Endometrium (tissue), 2 donors: Measurements from ENCODE around the gene ROBO1.
A peak's percentile ranks its signal among the peaks of the same experiment; 100 is the strongest.

Source experiments
- FAIRE-seq: peaks from 2 replicates; lab custom pipeline; 2012; peaks lifted over from hg19 to GRCh38; lab: Jason Lieb, UNC
- donor health status: control.
- donor health status: control.

ROBO1 gene

DNA sequence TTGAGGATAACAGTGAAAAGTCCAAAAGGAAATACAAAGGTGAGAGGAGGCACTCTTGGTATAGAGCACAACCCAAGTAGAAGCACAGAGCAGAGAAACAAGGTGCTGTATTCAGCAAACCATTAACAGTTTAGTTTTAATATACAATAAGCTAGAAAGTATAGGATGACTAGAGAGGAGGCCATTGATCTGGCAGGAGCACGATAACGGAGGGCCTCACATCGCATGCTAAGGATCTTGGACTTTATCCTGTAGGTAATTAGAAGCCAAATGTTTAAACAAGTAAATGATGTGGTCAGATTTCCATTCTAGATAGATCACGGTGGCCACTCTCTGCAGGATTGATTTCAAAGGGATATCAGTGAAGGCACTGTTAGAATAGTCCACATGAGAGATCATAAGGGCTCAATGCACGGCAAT is 935.0 kb downstream of the ROBO1 start:
- FAIRE-seq = no peak

DNA sequence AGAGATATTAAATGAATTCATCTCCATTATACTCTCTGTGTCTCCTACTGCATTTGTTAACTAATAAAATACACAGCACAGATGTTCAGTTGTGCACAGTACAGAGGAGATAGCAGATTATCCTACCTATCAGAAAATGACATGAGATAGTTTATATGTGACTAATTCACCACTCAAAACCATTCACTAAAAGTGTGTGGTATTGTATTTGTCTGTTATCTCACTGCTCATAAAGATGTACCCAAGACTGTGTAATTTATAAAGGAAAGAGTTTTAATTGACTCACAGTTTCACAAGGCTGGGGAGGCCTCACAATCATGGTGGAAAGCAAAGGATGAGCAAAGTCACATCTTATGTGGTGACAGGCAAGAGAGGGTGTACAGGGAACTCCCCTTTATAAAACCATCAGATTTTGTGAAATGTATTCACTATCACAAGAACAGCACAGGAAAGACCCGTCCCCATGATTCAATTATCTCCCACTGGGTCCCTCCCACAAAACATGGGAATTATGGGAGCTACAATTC is 936.3 kb downstream of the ROBO1 start:
- no peak for FAIRE-seq

DNA sequence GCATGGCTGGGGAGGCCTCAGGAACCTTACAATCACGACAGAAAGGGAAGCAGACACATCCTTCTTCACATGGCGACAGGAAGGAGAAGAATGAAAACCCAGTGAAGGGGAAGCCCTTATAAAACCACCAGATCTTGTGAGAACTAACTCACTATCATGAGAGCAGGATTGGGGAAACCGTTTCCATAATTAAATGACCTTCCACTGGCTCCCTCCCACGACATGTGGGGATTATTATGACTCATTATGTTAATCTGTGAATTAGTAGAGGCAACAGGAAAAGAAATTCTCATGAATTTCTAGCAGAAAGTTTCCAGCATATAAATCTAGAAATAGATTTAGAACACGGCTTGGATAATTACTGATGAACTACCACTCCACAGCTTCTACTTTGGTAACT is 937.3 kb downstream of the ROBO1 start:
- no peak for FAIRE-seq

DNA sequence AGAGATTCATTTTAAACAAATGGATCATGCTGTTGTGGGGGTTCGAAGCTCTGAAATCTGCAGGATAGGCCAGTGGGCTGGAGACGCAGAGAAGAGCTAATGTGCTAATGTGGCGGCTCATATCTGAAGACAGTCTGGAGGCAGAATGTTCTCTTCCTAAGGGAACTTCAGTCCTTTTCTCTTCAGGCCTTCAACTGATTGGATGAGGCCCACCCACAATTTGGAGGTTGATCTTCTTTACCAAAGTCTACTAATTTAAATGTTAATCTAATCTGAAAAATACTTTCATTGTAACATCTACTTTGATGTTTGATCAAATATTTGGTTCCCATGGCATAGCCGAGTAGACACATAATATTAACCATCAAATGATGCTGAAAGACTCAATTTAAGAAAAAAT is 940.2 kb downstream of the ROBO1 start:
- FAIRE-seq = no peak

DNA sequence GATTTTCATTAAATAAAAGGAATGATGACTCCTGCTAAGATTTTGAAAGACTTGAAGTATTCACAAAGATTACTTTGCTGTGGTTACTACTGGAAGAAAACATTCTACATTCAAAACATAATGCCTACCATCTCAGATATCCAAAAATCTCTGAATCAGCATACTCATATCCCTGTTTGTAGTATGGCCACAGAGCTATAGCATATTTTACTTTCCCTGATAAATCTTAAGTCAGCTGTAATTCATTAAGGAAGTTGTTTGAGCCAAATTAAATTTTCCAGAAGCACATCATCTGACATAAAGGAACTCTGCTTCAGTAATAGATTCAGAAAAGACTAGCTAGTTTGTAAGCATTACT is 942.0 kb downstream of the ROBO1 start:
- FAIRE-seq = no peak

DNA sequence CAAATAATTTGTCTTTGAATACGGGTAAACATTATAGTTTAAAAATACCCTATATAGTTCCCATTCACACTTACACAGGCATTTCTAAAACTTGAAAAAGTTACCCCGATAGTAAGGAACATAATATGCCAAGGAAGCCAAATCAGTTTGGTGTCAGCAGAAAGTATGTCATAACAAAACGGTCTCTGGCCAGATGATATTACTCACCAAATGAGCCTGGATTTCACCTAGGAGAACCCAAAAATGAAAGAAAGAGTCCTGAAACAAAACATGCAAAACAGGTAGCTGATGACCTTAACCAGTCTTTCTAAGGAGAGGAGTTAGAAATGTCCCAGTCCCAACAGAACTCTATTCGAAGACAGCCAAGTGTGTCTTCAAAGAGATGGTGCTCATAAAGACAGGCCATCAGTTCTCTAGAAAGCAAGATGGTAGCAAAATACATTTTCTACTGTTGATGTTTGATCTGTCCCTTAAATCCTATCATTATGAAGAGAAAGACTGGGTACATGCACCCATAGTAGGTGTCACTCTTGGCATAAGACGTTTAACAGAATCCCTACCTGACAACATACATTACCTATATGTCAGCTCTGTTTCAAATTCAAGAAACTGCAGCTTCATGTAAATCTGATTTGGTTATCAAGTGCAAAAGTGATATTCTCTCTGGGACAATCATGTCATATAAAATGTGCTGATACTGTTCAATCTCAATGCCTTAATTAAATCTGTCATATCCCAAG is 942.5 kb downstream of the ROBO1 start:
- FAIRE-seq = no peak

DNA sequence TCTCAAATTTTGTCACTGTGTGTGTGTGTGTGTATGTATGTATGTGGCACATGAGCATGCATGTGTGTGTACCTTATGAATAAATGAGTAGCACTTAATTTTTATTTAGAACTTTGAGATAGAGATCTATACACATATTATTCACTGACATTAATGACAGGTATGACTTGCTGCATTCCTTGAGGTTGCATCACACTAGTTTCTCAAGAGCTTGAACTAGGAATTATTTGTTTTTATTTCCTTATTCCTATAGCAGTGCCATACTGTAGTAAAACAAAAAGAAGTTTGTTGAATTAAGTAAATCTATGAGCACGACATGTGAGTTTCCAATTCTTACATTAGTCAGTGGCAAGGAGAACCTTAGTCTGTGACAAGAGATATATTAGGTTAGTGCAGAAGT is 943.9 kb downstream of the ROBO1 start:
- no peak for FAIRE-seq

DNA sequence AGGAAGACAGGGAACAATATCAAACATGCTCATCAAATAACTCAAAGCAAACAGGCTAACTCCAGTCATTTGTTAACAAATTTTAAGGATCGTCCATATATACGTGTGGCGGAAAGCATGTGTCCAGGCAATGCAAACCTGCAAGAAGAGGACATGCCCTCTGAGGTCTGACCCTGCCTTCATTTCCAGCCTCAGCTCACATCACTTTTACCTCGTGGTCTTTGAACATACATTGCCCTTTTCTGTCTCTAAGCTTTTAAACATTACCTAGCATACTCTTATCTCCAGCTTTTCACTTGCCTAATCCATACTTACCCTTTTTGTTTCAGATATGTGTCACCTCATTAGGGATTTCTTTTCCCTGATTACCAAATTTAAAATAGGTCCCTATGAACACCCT is 944.4 kb downstream of the ROBO1 start:
- no peak for FAIRE-seq

DNA sequence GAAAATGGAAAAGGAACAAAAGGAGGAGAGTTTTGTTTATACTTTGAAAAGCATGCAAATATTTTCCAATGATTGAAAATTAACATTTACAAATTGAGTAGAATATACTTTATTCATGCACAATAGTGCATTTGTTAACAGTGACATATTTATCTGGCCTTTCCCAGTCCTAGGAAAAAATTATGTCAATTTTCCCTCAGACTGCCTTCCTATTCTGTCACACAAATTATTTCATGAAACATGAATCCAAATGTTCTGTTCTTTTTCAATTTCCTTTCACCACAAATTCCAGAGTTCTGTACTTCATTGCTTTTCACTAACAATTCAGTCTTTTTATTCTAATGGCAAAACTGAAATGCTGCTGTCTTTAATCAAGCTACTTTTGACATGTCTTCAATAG is 945.1 kb downstream of the ROBO1 start:
- no peak for FAIRE-seq

DNA sequence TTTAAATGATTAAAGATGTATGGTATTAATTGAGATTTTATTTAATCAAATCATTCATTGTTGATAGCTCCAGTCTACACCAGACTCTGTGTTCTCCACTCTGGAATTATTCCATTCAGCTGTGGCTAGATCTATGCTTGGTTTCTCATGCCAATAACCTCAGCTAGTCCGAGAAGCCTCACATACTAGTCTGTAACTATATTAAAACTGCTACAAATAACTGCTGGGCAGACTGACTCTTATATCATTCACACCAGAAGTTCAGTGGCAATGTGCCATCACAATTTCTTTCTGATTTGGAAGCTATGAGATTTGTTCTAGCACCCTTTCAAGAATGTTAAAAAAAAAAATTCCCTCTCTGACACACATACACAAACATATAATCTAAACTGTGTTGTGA is 947.3 kb downstream of the ROBO1 start:
- no peak for FAIRE-seq

DNA sequence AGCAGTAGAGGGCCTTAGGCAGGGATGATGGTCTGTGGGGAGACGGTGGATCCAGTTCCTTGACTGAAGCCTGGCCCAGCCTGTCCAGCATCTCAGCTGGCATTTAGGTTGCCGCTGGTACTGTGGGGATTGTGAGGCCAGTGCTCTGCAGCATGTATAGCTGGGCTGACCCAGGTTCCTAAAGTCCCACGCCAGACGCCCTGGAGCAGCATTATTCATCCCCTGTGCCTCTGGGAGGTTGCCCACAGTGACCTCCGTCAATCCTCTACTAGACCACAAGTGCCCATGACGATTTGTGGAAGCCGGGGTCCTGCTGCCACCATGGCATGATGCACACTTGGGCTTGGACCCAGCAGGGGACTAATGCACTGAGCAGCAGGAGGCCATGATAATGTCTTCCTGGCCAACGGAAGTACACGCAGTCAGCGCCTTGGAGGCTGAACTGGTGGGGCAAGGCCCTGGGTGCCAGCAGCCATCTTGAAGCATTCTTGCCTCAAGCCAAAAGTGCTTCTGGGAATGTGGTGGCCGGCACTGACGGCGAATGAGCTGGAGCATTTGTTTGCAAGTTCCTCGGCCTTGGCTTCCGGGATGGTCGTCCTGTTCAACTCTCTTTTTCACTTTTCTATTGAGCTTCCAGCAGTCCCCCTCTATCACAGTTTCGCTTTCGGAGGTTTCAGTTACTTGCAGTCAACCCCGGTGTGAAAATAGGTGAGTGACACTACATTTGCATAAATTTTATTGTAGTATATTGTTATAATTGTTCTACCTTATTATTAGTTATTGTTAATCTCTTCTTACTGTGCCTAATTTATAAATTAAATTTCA is 949.4 kb downstream of the ROBO1 start:
- FAIRE-seq = no peak

DNA sequence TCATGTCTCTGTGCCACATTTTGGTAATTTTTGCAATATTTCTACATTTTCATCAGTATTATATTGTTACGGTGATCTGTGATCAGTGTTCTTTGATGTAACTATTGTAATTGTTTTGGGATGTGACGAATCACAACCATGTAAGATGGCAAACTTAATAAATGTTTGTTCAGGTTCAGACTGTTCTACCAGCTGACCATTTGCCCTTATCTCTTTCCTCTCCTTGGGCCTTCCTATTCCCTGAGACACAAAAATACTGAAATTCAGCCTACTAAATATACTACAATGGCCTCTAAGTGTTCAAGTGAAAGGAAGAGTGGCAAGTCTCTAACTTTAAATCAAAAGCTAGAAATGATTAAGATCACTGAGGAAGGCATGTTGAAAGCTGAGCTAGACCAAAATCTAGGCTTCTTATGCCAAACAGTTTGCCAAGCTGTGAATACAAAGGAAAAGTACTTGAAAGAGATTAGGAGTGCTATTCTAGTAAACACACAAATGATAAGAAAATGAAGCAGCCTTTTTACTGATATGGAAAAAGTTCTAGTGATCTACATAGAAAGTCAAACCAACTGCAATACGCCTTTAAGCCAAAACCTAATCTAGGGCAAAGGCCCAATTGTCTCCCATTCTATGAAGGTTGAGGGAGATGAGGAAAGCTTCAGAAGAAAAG is 952.8 kb downstream of the ROBO1 start:
- no peak for FAIRE-seq

DNA sequence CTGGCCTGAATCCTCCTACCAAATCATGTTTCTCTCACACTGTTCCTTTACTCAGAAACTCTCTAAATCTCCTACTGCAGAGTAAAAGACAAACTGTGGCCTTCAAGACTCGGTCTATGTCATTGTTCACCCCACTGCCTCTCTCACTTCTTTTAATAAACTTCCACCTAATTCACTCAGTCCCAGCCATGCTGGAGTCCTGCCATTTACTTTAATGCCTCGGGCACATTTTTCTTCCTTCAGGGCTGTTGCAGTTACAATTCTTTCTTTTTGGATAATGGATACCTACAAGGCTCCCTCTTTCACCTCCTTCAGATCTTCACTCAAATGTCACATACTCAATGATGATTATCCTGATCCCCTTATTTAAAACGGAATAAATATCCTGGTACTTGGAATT is 955.6 kb downstream of the ROBO1 start:
- FAIRE-seq = no peak

DNA sequence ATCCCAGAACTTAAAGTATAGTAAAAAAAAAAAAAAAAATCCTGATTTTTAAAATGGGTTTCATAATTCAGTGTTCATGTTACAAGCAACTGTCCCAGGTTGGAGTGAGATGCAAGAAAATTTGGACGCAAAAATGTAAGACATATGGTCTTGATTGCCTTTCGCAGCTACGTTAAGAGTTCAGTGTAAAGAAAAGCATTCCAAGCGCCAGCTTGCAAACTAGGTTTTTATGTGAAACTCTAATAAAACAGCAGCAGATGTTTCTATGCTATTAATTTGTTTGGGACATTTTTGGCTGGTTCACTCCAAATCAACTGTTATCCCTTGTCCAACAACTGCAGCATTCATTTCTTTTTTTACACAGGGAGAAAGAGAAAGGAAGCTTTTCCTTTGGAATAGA is 957.8 kb downstream of the ROBO1 start:
- FAIRE-seq = peak; percentile 69

DNA sequence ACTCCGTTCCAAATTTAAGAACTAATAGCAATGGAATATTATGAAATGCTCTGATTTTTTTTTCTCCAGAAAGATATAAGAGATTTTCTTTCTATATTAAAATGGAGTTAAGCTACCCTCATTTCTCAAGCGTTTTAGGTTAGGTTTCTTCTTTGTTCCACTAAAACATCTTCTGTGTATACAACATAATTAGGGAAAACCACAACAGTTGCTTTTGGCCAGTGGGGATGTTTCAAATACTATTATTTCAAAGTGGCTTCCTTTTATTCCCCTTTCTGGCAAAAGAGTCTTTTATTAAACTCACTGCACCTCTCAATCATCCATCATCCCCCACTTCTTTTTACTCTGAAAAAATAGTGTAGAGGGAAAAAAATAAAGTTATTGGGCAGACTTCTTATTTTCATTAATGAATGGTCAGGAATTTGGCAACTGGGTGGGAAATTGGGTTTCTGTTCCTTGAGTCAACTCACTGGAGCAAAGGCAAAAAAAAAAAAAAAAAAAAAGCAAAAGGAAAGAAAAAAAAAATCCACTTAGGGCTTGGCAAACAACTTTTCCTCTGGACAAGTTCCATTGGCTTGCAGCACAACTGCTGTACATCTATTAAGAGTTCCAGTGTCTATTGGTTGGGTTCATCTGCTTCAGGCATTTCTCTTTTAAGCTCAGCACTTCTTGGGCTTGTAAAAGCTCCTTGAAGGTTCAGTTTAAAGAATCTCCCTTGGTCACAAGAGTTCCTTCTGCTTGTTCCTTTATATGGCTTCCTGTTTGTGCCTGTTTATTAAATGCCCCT is 963.4 kb downstream of the ROBO1 start:
- FAIRE-seq = no peak

DNA sequence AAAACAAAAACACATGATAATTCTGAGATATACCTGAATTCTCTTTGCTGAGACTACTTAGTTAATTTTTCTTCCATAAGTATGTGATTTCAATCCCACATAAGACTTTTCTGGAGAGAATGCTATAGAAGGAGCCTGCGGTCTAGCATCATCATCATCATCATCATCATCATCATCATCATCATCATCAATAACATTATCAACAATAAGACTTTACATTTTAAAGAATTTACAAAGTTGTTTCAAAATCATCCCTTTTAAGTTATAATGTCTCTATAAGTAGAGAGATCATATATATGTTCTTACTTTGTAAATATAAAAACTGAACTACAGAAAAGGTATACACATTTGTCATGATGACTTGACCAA is 965.3 kb downstream of the ROBO1 start:
- FAIRE-seq = no peak

DNA sequence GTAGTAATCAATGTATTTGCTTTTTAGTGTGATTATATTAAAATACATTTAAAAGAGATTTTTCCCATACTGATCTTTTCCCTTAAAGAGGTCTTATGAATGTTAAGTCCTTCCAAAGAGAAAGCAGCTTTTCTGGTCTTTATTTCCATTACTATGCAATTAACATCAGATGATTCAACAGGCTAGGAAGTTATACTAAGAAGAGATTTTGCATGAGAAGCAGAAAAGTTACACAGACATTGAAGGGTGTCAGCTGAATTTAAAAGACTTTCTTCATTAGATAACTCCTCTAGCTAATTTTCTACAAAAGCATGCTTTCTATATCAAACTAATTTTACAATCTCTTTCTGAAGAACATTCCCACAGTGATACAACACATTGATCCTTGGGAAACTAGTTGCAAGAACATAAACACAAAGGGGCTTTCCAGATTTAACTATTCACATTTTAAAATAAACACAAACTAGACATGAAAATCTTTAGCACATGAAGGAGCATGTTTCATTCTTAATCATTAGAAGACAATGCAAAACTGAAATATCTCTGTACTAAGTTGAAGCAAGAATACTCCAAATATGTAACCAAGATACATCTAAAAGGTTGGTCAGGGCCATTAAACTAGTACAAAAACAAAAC is 965.8 kb downstream of the ROBO1 start:
- FAIRE-seq = no peak

DNA sequence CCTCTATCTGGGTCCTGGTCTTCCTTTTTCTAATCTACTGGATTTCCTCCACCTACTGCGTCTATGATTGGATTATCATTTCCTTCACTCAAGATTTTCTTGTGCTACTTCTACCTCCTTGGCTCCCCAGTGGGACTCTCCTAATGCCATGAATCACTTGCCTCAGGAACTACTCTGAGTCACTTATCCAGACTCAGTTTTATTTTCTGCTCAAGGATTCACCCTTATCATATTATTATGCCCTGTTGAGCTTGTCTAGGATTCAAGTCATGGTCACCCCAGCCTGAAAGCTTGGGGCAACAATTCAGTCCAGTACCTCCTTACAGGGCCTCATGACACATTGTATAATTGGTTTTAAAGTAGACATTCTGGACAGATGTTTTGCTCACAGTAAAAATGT is 968.1 kb downstream of the ROBO1 start:
- no peak for FAIRE-seq

DNA sequence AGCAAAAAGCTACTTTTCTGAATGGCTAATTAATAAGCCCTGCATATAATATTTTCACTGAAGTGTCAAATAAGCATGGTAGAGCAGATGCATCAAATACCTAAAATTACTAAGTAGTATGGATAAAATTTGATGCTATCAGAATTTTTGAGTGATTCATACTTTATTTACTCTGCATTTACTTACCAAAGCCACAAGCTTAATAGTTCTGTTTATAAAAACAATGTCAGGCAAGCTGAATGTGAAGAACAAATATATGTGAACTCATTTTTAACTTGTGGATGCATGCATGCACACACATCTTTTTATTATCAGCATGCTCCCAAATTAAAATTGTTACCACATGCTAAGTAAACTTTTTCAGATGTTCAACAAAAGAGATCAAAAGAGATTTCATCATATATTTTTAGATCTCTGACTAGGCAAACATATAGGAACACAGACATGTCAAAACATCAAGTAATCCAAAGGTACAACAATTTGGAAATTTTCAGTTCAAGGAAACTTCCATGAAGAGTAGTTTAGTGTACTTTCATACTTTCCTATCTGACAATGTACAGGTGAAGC is 969.4 kb downstream of the ROBO1 start:
- no peak for FAIRE-seq

DNA sequence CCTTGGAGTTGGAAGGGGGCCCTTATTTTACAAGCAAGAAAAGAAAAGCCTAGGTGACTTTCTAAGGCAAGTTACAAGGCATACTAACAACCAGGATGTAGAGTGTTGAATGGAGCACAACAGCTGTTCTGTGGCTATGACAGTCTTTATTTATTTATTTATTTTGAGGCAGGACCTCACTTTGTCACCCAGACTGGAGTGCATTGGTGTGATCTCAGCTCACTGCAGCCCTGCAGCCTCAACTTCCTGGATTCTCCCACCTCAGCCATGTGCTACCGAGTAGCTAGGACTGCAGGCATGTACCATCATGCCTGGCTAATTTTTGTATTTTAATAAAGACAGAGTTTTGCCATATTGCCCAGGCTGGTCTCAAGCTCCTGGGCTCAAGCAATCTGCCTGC is 973.4 kb downstream of the ROBO1 start:
- no peak for FAIRE-seq

DNA sequence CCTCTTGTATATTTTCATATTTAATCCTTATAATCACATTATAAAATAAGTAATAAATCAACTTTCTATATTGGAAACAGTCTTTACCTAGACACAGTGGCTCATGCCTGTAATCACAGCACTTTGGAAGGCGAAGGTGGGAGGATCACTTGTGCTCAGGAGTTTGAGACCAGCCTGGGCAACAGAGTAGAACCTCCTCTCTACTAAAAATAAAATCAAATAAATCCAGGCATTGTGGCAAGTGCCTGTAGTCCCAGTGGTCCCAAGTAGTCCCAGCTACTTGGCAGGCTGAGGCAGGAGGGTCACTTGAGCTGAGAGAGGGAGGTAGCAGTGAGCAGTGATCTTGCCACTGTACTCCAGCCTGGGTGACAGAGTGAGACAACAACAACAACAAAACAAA is 975.1 kb downstream of the ROBO1 start:
- FAIRE-seq = no peak
